Liver (tissue), 3 donors: ENCODE measurements around the gene SRPX.

Experiments
- ATF3 ChIP-seq: IDR thresholded peaks from 2 replicates; pipeline ENCODE4 v1.6.1; 2016; ENCODE audit warnings: antibody characterized with exemption
- CTCF ChIP-seq: fragments of 150-350 bp; IDR thresholded peaks from 2 replicates; pipeline ENCODE4 v1.5.1; 2017; ENCODE audit warnings: improper control_type of control experiment, low read depth, low read length; ENCODE audit not compliant: missing input control
- FOXA1 ChIP-seq: IDR thresholded peaks from 2 replicates; pipeline ENCODE4 v1.6.1; 2016; ENCODE audit warnings: antibody characterized with exemption
- HNF4G ChIP-seq: IDR thresholded peaks from 2 replicates; pipeline ENCODE4 v1.6.1; 2016; ENCODE audit warnings: antibody characterized with exemption
- JUND ChIP-seq, 2 donors: IDR thresholded peaks; 2 replicates each; pipeline ENCODE4 v1.6.1; 2016; ENCODE audit warnings: antibody characterized with exemption in 2 of 2
- MAX ChIP-seq: IDR thresholded peaks from 2 replicates; pipeline ENCODE4 v1.6.1; 2016; ENCODE audit warnings: antibody characterized with exemption
- RAD21 ChIP-seq, 2 donors: IDR thresholded peaks; 2 replicates each; pipeline ENCODE4 v1.6.1; 2016; ENCODE audit warnings: antibody characterized with exemption in 2 of 2, mild to moderate bottlenecking in 2 of 2
- REST ChIP-seq: IDR thresholded peaks from 2 replicates; pipeline ENCODE4 v1.6.1; 2016; ENCODE audit warnings: antibody characterized with exemption, mild to moderate bottlenecking
- SP1 ChIP-seq: IDR thresholded peaks from 2 replicates; pipeline ENCODE4 v1.6.1; 2018; ENCODE audit warnings: antibody characterized with exemption, mild to moderate bottlenecking
- donor health status: healthy.
- donor health status: healthy.

GRCh38 chrX:38117485-38117884, 103.2 kb downstream of the SRPX start:
- no peak for TF ChIP-seq CTCF
- no peak for TF ChIP-seq REST
- TF ChIP-seq FOXA1: no peak
- TF ChIP-seq HNF4G: no peak
- no peak for TF ChIP-seq SP1
- TF ChIP-seq RAD21 (IDR thresholded peaks at IDR 0.05): peak in 1 of 2 donors; percentile 39
- peak; percentile 31 for TF ChIP-seq ATF3
- peak; percentile 19 for TF ChIP-seq MAX
- TF ChIP-seq JUND (IDR thresholded peaks at IDR 0.05): peak; percentile 23 to 43
